Activated B cell treated with CpG ODN at 0.5 μM for 24 hours (primary cell): ENCODE results near the gene PTPRK. TPM values are rescaled to one million over a fixed set of nuclear protein-coding genes. Genes with fewer than 3 reads are reported as not detected.

ENCODE experiments used
- ATAC-seq: fragments of 200-7000 bp; cut with Tn5 transposase; one replicate; pipeline ENCODE4 v1.10.0; 2021; ENCODE audit warnings: low read depth, mild to moderate bottlenecking, moderate library complexity
- CTCF ChIA-PET: fragments of 350-600 bp; sonication (Branson Sonifier 250); formaldehyde crosslinking; loops from one replicate; lab custom pipeline; 2021; ENCODE audit warnings: antibody characterized with exemption; lab: Charles Lee
- POLR2A ChIA-PET: fragments of 350-600 bp; sonication (Branson Sonifier 250); formaldehyde crosslinking; loops from one replicate; lab custom pipeline; 2021; ENCODE audit warnings: antibody characterized with exemption; lab: Charles Lee
- DNase-seq: peaks from one replicate; pipeline ENCODE4 v3.0.0; 2022
- H3K27ac Mint-ChIP-seq: one replicate; pipeline ENCODE4 v1.8.0; 2020; ENCODE audit warnings: mixed read lengths
- H3K27me3 Mint-ChIP-seq: one replicate; pipeline ENCODE4 v1.8.0; 2021; ENCODE audit warnings: mixed read lengths
- H3K36me3 Mint-ChIP-seq: one replicate; pipeline ENCODE4 v1.8.0; 2021; ENCODE audit warnings: low read depth, mixed read lengths
- H3K4me1 Mint-ChIP-seq: one replicate; pipeline ENCODE4 v1.8.0; 2021; ENCODE audit warnings: mixed read lengths
- H3K4me3 Mint-ChIP-seq: one replicate; pipeline ENCODE4 v1.8.0; 2020; ENCODE audit warnings: mild to moderate bottlenecking, mixed read lengths
- H3K9me3 Mint-ChIP-seq: one replicate; pipeline ENCODE4 v1.8.0; 2020; ENCODE audit warnings: mixed read lengths
- CTCF ChIP-seq: fragments of 200-600 bp; IDR thresholded peaks from one replicate; pipeline ENCODE4 v1.8.0; 2022; ENCODE audit warnings: antibody characterized with exemption, mild to moderate bottlenecking
- intact Hi-C: fragments of 100-400 bp; cut with micrococcal nuclease; formaldehyde crosslinking; loops from one replicate; pipeline ENCODE4 v1.15.1; 2024
- total RNA-seq: library from RNA; stranded (reverse); gene quantifications from 2 replicates; pipeline ENCODE4 v1.2.3, GENCODE V29; 2022

The PTPRK gene
- total RNA-seq, 1 donor from 2014 or later: 14.2 TPM

GRCh38 chr6:128343706-128344105, 176.7 kb downstream of the PTPRK start:
- no peaks in the 10 kb centered on the region for H3K4me1 Mint-ChIP-seq
- no peaks in the 10 kb centered on the region for H3K9me3 Mint-ChIP-seq
- H3K27me3 Mint-ChIP-seq: peaks cover 4% of the 10 kb centered on the region
- POLR2A ChIA-PET: no interaction called here
- no peak overlapping the region for H3K4me3 Mint-ChIP-seq
- ATAC-seq (no peak), DNase-seq (no peak)
- CTCF ChIA-PET: no interaction called here
- H3K27ac Mint-ChIP-seq: no peak overlapping the region
- TF ChIP-seq CTCF: no peak
- intact Hi-C loops: no loop called here
- no peaks in the 10 kb centered on the region for H3K36me3 Mint-ChIP-seq

- ATAC-seq: no peak
- H3K27ac Mint-ChIP-seq: no peak overlapping the region
- TF ChIP-seq CTCF: no peak
- no peaks in the 10 kb centered on the region for H3K36me3 Mint-ChIP-seq
- POLR2A ChIA-PET: no interaction called here
- no peaks in the 10 kb centered on the region for H3K9me3 Mint-ChIP-seq
- CTCF ChIA-PET: no interaction called here
- H3K27me3 Mint-ChIP-seq: no peaks in the 10 kb centered on the region
- intact Hi-C loops: no loop called here
- no peaks in the 10 kb centered on the region for H3K4me1 Mint-ChIP-seq
- DNase-seq: no peak
- H3K4me3 Mint-ChIP-seq: no peak overlapping the region
Observed at GRCh38 chr6:128339635-128340450, 180.6 kb downstream of the PTPRK start.

GRCh38 chr6:128337619-128338018, 182.8 kb downstream of the PTPRK start:
- H3K4me1 Mint-ChIP-seq: no peaks in the 10 kb centered on the region
- H3K9me3 Mint-ChIP-seq: no peaks in the 10 kb centered on the region
- POLR2A ChIA-PET: no interaction called here
- H3K4me3 Mint-ChIP-seq: no peak overlapping the region
- intact Hi-C loops: no loop called here
- no peaks in the 10 kb centered on the region for H3K36me3 Mint-ChIP-seq
- CTCF ChIA-PET: no interaction called here
- DNase-seq (no peak), ATAC-seq (no peak)
- no peak overlapping the region for H3K27ac Mint-ChIP-seq
- TF ChIP-seq CTCF: no peak
- H3K27me3 Mint-ChIP-seq: no peaks in the 10 kb centered on the region

- Mint-ChIP-seq H3K4me1 (no peaks in the 10 kb centered on the region), H3K36me3 (no peaks in the 10 kb centered on the region), H3K27me3 (no peaks in the 10 kb centered on the region), H3K4me3 (no peak overlapping the region), H3K9me3 (no peaks in the 10 kb centered on the region), H3K27ac (no peak overlapping the region)
- CTCF ChIA-PET: no interaction called here
- intact Hi-C loops: no loop called here
- POLR2A ChIA-PET: no interaction called here
- ATAC-seq: no peak
- TF ChIP-seq CTCF: no peak
- no peak for DNase-seq
Observed at GRCh38 chr6:128336436-128337095, 183.8 kb downstream of the PTPRK start.

GRCh38 chr6:128335963-128336362, 184.4 kb downstream of the PTPRK start:
- Mint-ChIP-seq H3K4me3 (no peak overlapping the region), H3K27ac (no peak overlapping the region), H3K36me3 (no peaks in the 10 kb centered on the region), H3K27me3 (no peaks in the 10 kb centered on the region), H3K4me1 (no peaks in the 10 kb centered on the region), H3K9me3 (no peaks in the 10 kb centered on the region)
- ATAC-seq: no peak
- no peak for TF ChIP-seq CTCF
- intact Hi-C loops: no loop called here
- ChIA-PET CTCF (no interaction called here), POLR2A (no interaction called here)
- DNase-seq: no peak
